ENCODE results near the gene ZNF71.

The ZNF71 gene

GRCh38 chr19:56572589-56572988, 22.5 kb upstream of the ZNF71 start:
- no peak for TF ChIP-seq CTCF (IDR thresholded peaks at IDR 0.05; ENCODE audit: extremely low read depth, insufficient read depth, missing control alignments)
- no peak for DNase-seq (ENCODE audit: low spot score)
- in situ Hi-C loops (cut with MboI; ENCODE audit: low pct_unique_long_range_greater_than_20kb, low sequenced_read_pairs, unreplicated experiment): no loop called here

GRCh38 chr19:56573914-56574313, 21.2 kb upstream of the ZNF71 start:
- DNase-seq (ENCODE audit: low spot score): no peak
- TF ChIP-seq CTCF (IDR thresholded peaks at IDR 0.05; ENCODE audit: extremely low read depth, insufficient read depth, missing control alignments): no peak
- in situ Hi-C loops (cut with MboI; ENCODE audit: low pct_unique_long_range_greater_than_20kb, low sequenced_read_pairs, unreplicated experiment): no loop called here

GRCh38 chr19:56577719-56578602, 17.1 kb upstream of the ZNF71 start:
- DNase-seq (ENCODE audit: low spot score): no peak
- no peak for TF ChIP-seq CTCF (IDR thresholded peaks at IDR 0.05; ENCODE audit: extremely low read depth, insufficient read depth, missing control alignments)
- in situ Hi-C loops (cut with MboI; ENCODE audit: low pct_unique_long_range_greater_than_20kb, low sequenced_read_pairs, unreplicated experiment): no loop called here

GRCh38 chr19:56594446-56594782, 688 bp upstream of the ZNF71 start:
- in situ Hi-C loops (cut with MboI; ENCODE audit: low pct_unique_long_range_greater_than_20kb, low sequenced_read_pairs, unreplicated experiment): no loop called here
- DNase-seq (ENCODE audit: low spot score): no peak
- TF ChIP-seq CTCF (IDR thresholded peaks at IDR 0.05; ENCODE audit: extremely low read depth, insufficient read depth, missing control alignments): no peak

- in situ Hi-C loops (cut with MboI; ENCODE audit: low pct_unique_long_range_greater_than_20kb, low sequenced_read_pairs, unreplicated experiment): no loop called here
- DNase-seq (ENCODE audit: low spot score): no peak
- TF ChIP-seq CTCF (IDR thresholded peaks at IDR 0.05; ENCODE audit: extremely low read depth, insufficient read depth, missing control alignments): no peak
These were observed 422 bp downstream of the ZNF71 start for GRCh38 chr19:56595548-56595899.

- TF ChIP-seq CTCF (IDR thresholded peaks at IDR 0.05; ENCODE audit: extremely low read depth, insufficient read depth, missing control alignments): no peak
- DNase-seq (ENCODE audit: low spot score): no peak
- in situ Hi-C loops (cut with MboI; ENCODE audit: low pct_unique_long_range_greater_than_20kb, low sequenced_read_pairs, unreplicated experiment): no loop called here
These were observed 1.6 kb downstream of the ZNF71 start for GRCh38 chr19:56596676-56597075.
